SK-N-SH (cell line): ENCODE data around the gene LDLR. TPM values are rescaled to one million over a fixed set of nuclear protein-coding genes. Genes with fewer than 3 reads are reported as not detected.
A peak's percentile ranks its signal among the peaks of the same experiment; 100 is the strongest.

ENCODE experiments used
- CTCF ChIA-PET: fragments of 300-600, 350-600 bp; formaldehyde crosslinking; extraction: SDS; loops from one replicate; lab custom pipeline; 2021; lab: Yijun Ruan, JAX
- POLR2A ChIA-PET: fragments of 350-600 bp; sonication (Branson Sonifier 250); formaldehyde crosslinking; extraction: SDS; loops from one replicate; lab custom pipeline; 2020; ENCODE audit warnings: antibody characterized with exemption, inconsistent platforms; lab: Yijun Ruan, JAX
- DNase-seq: peaks from one replicate; pipeline ENCODE4 v3.0.0; 2012
- H2AFZ ChIP-seq: fragments of 200-600 bp; sonication (generic); 2 replicates; pipeline ENCODE4 v1.8.1; 2016; ENCODE audit warnings: antibody characterized with exemption, mild to moderate bottlenecking, low read depth
- H3F3A ChIP-seq: fragments of 200-600 bp; sonication (generic); replicated peaks from 2 replicates; pipeline ENCODE3; 2016; ENCODE audit warnings: antibody characterized with exemption, mild to moderate bottlenecking; ENCODE audit not compliant: insufficient read depth
- H3K27ac ChIP-seq, 2 experiments: fragments of 200-500 bp in 1 of 2; fragments of 200-600 bp in 1 of 2; sonication (Bioruptor generic) in 1 of 2; sonication (generic), shearing (Covaris generic) in 1 of 2; 2 replicates each; pipeline versions ENCODE4 v1.5.1 to v1.6.1; 2014 to 2016; ENCODE audit warnings: low read depth in 2 of 2, inconsistent platforms in 1 of 2, low read length in 1 of 2, mild to moderate bottlenecking in 1 of 2, mixed read lengths in 1 of 2
- H3K27me3 ChIP-seq: fragments of 200-600 bp; sonication (generic), shearing (Covaris generic); 2 replicates; pipeline ENCODE4 v1.6.1; 2016; ENCODE audit warnings: mixed run types; ENCODE audit not compliant: insufficient read depth
- H3K36me3 ChIP-seq, 2 experiments: fragments of 200-500 bp in 1 of 2; fragments of 200-600 bp in 1 of 2; sonication (Bioruptor generic) in 1 of 2; sonication (generic) in 1 of 2; replicated peaks in 1 of 2; 2 replicates each; pipeline versions ENCODE3 to v1.5.1; 2014 to 2016; ENCODE audit warnings: low read length in 1 of 2, mild to moderate bottlenecking in 1 of 2; ENCODE audit not compliant: insufficient read depth in 2 of 2, control insufficient read depth in 1 of 2
- H3K4me1 ChIP-seq, 2 experiments: fragments of 200-500 bp in 1 of 2; fragments of 200-600 bp in 1 of 2; sonication (Bioruptor generic) in 1 of 2; sonication (generic), shearing (Covaris generic) in 1 of 2; 2 replicates each; pipeline versions ENCODE4 v1.5.1 to v1.6.1; 2014 to 2016; ENCODE audit warnings: low read depth in 1 of 2, low read length in 1 of 2, mixed run types in 1 of 2; ENCODE audit not compliant: insufficient read depth in 2 of 2, control insufficient read depth in 1 of 2
- H3K4me2 ChIP-seq: fragments of 200-600 bp; sonication (generic), shearing (Covaris generic); 2 replicates; pipeline ENCODE4 v1.6.1; 2017; ENCODE audit warnings: mixed run types
- H3K4me3 ChIP-seq, 2 experiments: fragments of 200-500 bp in 1 of 2; fragments of 200-600 bp in 1 of 2; sonication (Bioruptor generic) in 1 of 2; sonication (generic), shearing (Covaris generic) in 1 of 2; 2 replicates each; pipeline versions ENCODE4 v1.5.1 to v1.8.1; 2014 to 2016; ENCODE audit warnings: low read depth in 2 of 2, inconsistent platforms in 1 of 2, low read length in 1 of 2, mild to moderate bottlenecking in 1 of 2, mixed read lengths in 1 of 2, moderate library complexity in 1 of 2
- H3K79me2 ChIP-seq: fragments of 200-600 bp; sonication (generic); 2 replicates; pipeline ENCODE4 v1.8.1; 2017; ENCODE audit warnings: mild to moderate bottlenecking; ENCODE audit not compliant: insufficient read depth
- H3K9ac ChIP-seq: fragments of 200-600 bp; sonication (generic); 2 replicates; pipeline ENCODE4 v1.6.1; 2017; ENCODE audit warnings: mixed run types
- H3K9me2 ChIP-seq: fragments of 200-600 bp; sonication (generic); 2 replicates; pipeline ENCODE4 v1.6.1; 2017; ENCODE audit warnings: mixed run types
- H3K9me3 ChIP-seq: fragments of 200-600 bp; sonication (generic); 2 replicates; pipeline ENCODE4 v1.6.1; 2017; ENCODE audit warnings: mixed run types, mild to moderate bottlenecking, moderate library complexity
- H4K20me1 ChIP-seq: fragments of 200-600 bp; sonication (generic); 2 replicates; pipeline ENCODE4 v1.6.1; 2017; ENCODE audit warnings: mild to moderate bottlenecking, mixed run types; ENCODE audit not compliant: insufficient read depth
- CHD2 ChIP-seq: fragments of 150-350 bp; IDR thresholded peaks from 2 replicates; pipeline ENCODE4 v1.6.1; 2018; ENCODE audit warnings: low read length; ENCODE audit not compliant: partially characterized antibody
- ELF1 ChIP-seq: IDR thresholded peaks from 2 replicates; pipeline ENCODE4 v1.4.0; 2012
- EP300 ChIP-seq, 2 experiments: IDR thresholded peaks; 2 replicates each; pipeline versions ENCODE4 v1.4.0 to v1.6.1; 2012; ENCODE audit warnings: borderline replicate concordance in 1 of 2, low read depth in 1 of 2, low read length in 1 of 2
- EZH2phosphoT487 ChIP-seq: fragments of 200-600 bp; sonication (generic); IDR thresholded peaks from 2 replicates; pipeline ENCODE4 v1.6.1; 2017; ENCODE audit warnings: low read depth, mixed run types, mild to moderate bottlenecking, antibody characterized with exemption, moderate library complexity, borderline replicate concordance
- FOSL2 ChIP-seq: IDR thresholded peaks from 2 replicates; pipeline ENCODE4 v1.4.0; 2012; ENCODE audit warnings: low read depth, mild to moderate bottlenecking, moderate library complexity, borderline replicate concordance
- FOXM1 ChIP-seq: IDR thresholded peaks from 2 replicates; pipeline ENCODE4 v1.4.0; 2012; ENCODE audit warnings: low read depth, mild to moderate bottlenecking
- GABPA ChIP-seq: IDR thresholded peaks from 2 replicates; pipeline ENCODE4 v1.4.0; 2012; ENCODE audit warnings: low read depth, mild to moderate bottlenecking
- GATA2 ChIP-seq: sonication (generic); formaldehyde crosslinking; IDR thresholded peaks from 2 replicates; pipeline ENCODE4 v1.5.0; 2020; ENCODE audit warnings: mild to moderate bottlenecking, missing genetic modification reagents
- JUND ChIP-seq: IDR thresholded peaks from 2 replicates; pipeline ENCODE4 v1.4.0; 2012
- MEF2A ChIP-seq: IDR thresholded peaks from 2 replicates; pipeline ENCODE4 v1.4.0; 2012; ENCODE audit warnings: low read depth, borderline replicate concordance
- MXI1 ChIP-seq: IDR thresholded peaks from 2 replicates; pipeline ENCODE4 v1.6.1; 2012; ENCODE audit warnings: mild to moderate bottlenecking, low read depth, low read length, improper control_type of control experiment
- NFIC ChIP-seq: IDR thresholded peaks from 2 replicates; pipeline ENCODE4 v1.4.0; 2012; ENCODE audit warnings: borderline replicate concordance
- POLR2AphosphoS5 ChIP-seq: IDR thresholded peaks from 2 replicates; pipeline ENCODE4 v1.6.1; 2012; ENCODE audit warnings: low read depth, low read length
- RAD21 ChIP-seq: IDR thresholded peaks from 2 replicates; pipeline ENCODE4 v1.6.1; 2012; ENCODE audit warnings: mild to moderate bottlenecking, low read length
- RCOR1 ChIP-seq: fragments of 150-350 bp; IDR thresholded peaks from 2 replicates; pipeline ENCODE4 v1.6.1; 2017; ENCODE audit warnings: antibody characterized with exemption, low read length
- RXRA ChIP-seq: IDR thresholded peaks from 2 replicates; pipeline ENCODE4 v1.4.0; 2012; ENCODE audit warnings: low read depth, mild to moderate bottlenecking, borderline replicate concordance
- SMC3 ChIP-seq: IDR thresholded peaks from 2 replicates; pipeline ENCODE4 v1.6.1; 2012; ENCODE audit warnings: low read depth, low read length, improper control_type of control experiment
- TAF1 ChIP-seq: IDR thresholded peaks from 2 replicates; pipeline ENCODE4 v1.6.1; 2012; ENCODE audit warnings: low read depth, mild to moderate bottlenecking, low read length, moderate library complexity, borderline replicate concordance
- TCF12 ChIP-seq: IDR thresholded peaks from 2 replicates; pipeline ENCODE4 v1.4.0; 2012
- TEAD4 ChIP-seq: IDR thresholded peaks from 2 replicates; pipeline ENCODE4 v1.4.0; 2012; ENCODE audit warnings: mild to moderate bottlenecking, borderline replicate concordance; ENCODE audit not compliant: insufficient read depth
- YY1 ChIP-seq: IDR thresholded peaks from 2 replicates; pipeline ENCODE4 v1.4.0; 2012; ENCODE audit warnings: low read depth, mild to moderate bottlenecking
- WGBS: methylation state at CpG from one replicate; pipeline ENCODE4 v1.1.6; 2017; ENCODE audit warnings: low lambda C conversion rate; 5-methylcytosine and 5-hydroxymethylcytosine counted together
- polyA plus RNA-seq, 3 experiments: library from polyadenylated mRNA; depleted of rRNA; stranded (reverse); fragments of >200 nt; gene quantifications; 2 replicates each; pipeline ENCODE4 v1.2.3, GENCODE V29; 2012
- TF ChIP-seq, protein P1 (sequence below): IDR thresholded peaks from 2 replicates; pipeline ENCODE4; 2012
- TF ChIP-seq, protein P2 (sequence below): fragments of 200-600 bp; sonication (generic); IDR thresholded peaks from 2 replicates; pipeline ENCODE4 v1.6.1; 2017; ENCODE audit warnings: antibody characterized with exemption, mild to moderate bottlenecking, moderate library complexity
- TF ChIP-seq, protein P3 (sequence below): IDR thresholded peaks from 2 replicates; pipeline ENCODE4 v1.6.1; 2012; ENCODE audit warnings: mild to moderate bottlenecking, low read depth, low read length, moderate library complexity
- TF ChIP-seq, protein P4 (sequence below): IDR thresholded peaks from 2 replicates; pipeline ENCODE4 v1.4.0; 2012; ENCODE audit warnings: low read depth, borderline replicate concordance

Gene LDLR
- polyA plus RNA-seq, 1 of the 3 experiments (the other 2 are of a cell fraction), result 25.1 TPM

DNA sequence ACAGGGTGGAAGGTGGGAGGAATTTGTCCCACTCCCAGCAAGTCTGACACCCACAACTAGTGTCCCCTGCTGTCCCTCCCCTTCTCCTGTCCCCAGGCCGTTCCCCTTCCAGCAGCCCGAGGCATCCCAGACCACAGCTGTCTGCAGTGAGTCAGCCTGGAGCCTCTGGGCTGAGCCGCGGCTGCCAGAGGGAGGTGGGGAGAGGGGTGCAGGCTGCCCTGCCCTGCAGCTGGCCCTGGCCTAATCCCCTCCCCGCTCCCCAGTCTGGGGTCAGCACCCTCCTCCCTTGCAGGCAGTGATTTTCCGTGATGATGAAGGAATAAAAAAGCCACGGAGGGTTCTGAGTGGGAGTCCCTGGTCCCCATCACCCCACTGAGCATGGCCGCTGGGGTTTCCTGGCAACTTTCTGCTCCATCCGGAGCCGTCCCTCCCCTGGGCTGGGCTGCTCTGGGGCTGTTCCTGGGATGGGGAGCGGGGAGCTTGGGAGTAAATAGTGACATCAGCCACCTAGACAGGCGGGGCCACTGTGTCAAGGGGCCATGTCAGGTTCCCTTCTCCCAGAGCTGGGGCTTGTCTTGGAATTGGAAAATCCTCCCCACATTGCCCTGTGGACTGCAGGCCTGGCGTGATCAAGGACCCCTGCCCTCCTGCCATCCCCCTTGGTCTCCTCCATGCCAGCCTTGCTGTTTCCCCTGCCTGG lies 49.5 kb downstream of the LDLR start:
- Histone ChIP-seq H3K27me3 (no peaks in the 10 kb centered on the region), H3K36me3 (no peaks in the 10 kb centered on the region), H2AFZ (no peak overlapping the region), H3K9ac (peak overlapping the region; percentile 53; the same call in 1 of the 2 replicates), H4K20me1 (no peaks in the 10 kb centered on the region), H3F3A (peaks cover 25% of the 10 kb centered on the region), H3K9me2 (no peaks in the 10 kb centered on the region), H3K4me1 (peaks cover 30 to 34% of the 10 kb centered on the region in 2 experiments; a peak in 3 of 4 replicates), H3K27ac (peak overlapping the region; percentile 83 to 86), H3K4me2 (peak overlapping the region; percentile 82), H3K9me3 (no peaks in the 10 kb centered on the region), H3K4me3 (no peak overlapping the region; a peak in 1 of 4 replicates), H3K79me2 (no peaks in the 10 kb centered on the region)
- CTCF ChIA-PET, result interaction anchor here (0.7 to 6.6 kb wide), 14 partner anchors 9 to 344 kb away, joined by 3 to 64 read pairs (median 4); partner anchors contain the start of gene KANK2
- WGBS, result 18% methylated on average over 7 of the region's 13 CpGs
- peak; percentile 61 for DNase-seq
- POLR2A ChIA-PET, result interaction anchor here (1.9 kb wide), 1 partner anchor 59 kb away, joined by 4 read pairs; the partner anchor contains the start of gene KANK2
- TF ChIP-seq, protein P1, sequence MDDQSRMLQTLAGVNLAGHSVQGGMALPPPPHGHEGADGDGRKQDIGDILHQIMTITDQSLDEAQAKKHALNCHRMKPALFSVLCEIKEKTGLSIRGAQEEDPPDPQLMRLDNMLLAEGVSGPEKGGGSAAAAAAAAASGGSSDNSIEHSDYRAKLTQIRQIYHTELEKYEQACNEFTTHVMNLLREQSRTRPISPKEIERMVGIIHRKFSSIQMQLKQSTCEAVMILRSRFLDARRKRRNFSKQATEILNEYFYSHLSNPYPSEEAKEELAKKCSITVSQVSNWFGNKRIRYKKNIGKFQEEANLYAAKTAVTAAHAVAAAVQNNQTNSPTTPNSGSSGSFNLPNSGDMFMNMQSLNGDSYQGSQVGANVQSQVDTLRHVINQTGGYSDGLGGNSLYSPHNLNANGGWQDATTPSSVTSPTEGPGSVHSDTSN, result peak; percentile 48
- TF ChIP-seq EP300 (IDR thresholded peaks at IDR 0.05; ENCODE audit: borderline replicate concordance in 1 of 2, low read depth in 1 of 2, low read length in 1 of 2) (peak in 1 of 2 experiments; percentile 53; a peak in 1 of 4 replicates), YY1 (peak; percentile 69), MEF2A (no peak), JUND (peak; percentile 59), CHD2 (no peak), FOXM1 (no peak), POLR2AphosphoS5 (peak; percentile 54; the same call in 1 of the 2 replicates), TCF12 (peak; percentile 88), EZH2phosphoT487 (no peak), RAD21 (no peak), TEAD4 (no peak), NFIC (peak; percentile 56), TAF1 (no peak), ELF1 (no peak), RCOR1 (no peak), MXI1 (no peak), FOSL2 (peak; percentile 78; the same call in 1 of the 2 replicates), GATA2 (CRISPR knock-in tag) (no peak), GABPA (no peak; the same call in 1 of the 2 replicates), SMC3 (no peak), RXRA (peak; percentile 69; the same call in 1 of the 2 replicates)
- TF ChIP-seq, protein P2, sequence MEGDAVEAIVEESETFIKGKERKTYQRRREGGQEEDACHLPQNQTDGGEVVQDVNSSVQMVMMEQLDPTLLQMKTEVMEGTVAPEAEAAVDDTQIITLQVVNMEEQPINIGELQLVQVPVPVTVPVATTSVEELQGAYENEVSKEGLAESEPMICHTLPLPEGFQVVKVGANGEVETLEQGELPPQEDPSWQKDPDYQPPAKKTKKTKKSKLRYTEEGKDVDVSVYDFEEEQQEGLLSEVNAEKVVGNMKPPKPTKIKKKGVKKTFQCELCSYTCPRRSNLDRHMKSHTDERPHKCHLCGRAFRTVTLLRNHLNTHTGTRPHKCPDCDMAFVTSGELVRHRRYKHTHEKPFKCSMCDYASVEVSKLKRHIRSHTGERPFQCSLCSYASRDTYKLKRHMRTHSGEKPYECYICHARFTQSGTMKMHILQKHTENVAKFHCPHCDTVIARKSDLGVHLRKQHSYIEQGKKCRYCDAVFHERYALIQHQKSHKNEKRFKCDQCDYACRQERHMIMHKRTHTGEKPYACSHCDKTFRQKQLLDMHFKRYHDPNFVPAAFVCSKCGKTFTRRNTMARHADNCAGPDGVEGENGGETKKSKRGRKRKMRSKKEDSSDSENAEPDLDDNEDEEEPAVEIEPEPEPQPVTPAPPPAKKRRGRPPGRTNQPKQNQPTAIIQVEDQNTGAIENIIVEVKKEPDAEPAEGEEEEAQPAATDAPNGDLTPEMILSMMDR, result no peak
- TF ChIP-seq, protein P3, sequence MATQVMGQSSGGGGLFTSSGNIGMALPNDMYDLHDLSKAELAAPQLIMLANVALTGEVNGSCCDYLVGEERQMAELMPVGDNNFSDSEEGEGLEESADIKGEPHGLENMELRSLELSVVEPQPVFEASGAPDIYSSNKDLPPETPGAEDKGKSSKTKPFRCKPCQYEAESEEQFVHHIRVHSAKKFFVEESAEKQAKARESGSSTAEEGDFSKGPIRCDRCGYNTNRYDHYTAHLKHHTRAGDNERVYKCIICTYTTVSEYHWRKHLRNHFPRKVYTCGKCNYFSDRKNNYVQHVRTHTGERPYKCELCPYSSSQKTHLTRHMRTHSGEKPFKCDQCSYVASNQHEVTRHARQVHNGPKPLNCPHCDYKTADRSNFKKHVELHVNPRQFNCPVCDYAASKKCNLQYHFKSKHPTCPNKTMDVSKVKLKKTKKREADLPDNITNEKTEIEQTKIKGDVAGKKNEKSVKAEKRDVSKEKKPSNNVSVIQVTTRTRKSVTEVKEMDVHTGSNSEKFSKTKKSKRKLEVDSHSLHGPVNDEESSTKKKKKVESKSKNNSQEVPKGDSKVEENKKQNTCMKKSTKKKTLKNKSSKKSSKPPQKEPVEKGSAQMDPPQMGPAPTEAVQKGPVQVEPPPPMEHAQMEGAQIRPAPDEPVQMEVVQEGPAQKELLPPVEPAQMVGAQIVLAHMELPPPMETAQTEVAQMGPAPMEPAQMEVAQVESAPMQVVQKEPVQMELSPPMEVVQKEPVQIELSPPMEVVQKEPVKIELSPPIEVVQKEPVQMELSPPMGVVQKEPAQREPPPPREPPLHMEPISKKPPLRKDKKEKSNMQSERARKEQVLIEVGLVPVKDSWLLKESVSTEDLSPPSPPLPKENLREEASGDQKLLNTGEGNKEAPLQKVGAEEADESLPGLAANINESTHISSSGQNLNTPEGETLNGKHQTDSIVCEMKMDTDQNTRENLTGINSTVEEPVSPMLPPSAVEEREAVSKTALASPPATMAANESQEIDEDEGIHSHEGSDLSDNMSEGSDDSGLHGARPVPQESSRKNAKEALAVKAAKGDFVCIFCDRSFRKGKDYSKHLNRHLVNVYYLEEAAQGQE, result no peak
- TF ChIP-seq, protein P4, sequence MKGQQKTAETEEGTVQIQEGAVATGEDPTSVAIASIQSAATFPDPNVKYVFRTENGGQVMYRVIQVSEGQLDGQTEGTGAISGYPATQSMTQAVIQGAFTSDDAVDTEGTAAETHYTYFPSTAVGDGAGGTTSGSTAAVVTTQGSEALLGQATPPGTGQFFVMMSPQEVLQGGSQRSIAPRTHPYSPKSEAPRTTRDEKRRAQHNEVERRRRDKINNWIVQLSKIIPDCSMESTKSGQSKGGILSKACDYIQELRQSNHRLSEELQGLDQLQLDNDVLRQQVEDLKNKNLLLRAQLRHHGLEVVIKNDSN, result no peak
